Right lobe of liver (tissue), 6 donors: ENCODE data around the gene UBAC2. TPM values are rescaled to one million over a fixed set of nuclear protein-coding genes. Genes with fewer than 3 reads are reported as not detected.

Source experiments
- ATAC-seq, 4 donors: fragments of 200-7000 bp; cut with Tn5 transposase; one replicate each; pipeline ENCODE4 v1.9.1; 2020; ENCODE audit warnings: mild to moderate bottlenecking in 4 of 4, moderate library complexity in 4 of 4
- DNase-seq, 3 donors: peaks; one replicate each; pipeline ENCODE4 v3.0.0-alpha.2; 2020
- H3K27ac ChIP-seq, 3 donors: fragments of 200-600 bp; one replicate each; pipeline ENCODE4 v1.8.0; 2022
- H3K27me3 ChIP-seq, 2 donors: fragments of 200-600 bp; one replicate each; pipeline ENCODE4 v1.8.0; 2022
- H3K36me3 ChIP-seq, 4 donors: fragments of 200-600 bp; sonication (generic) in 1 of 4; one replicate each; pipeline versions ENCODE4 v1.5.1 to v1.8.0; 2017 to 2022; ENCODE audit warnings: control low read depth in 1 of 4
- H3K4me1 ChIP-seq, 4 donors: fragments of 200-600 bp; sonication (generic) in 1 of 4; one replicate each; pipeline versions ENCODE4 v1.5.1 to v1.8.0; 2017 to 2022; ENCODE audit warnings: control low read depth in 1 of 4
- H3K4me3 ChIP-seq, 3 donors: fragments of 200-600 bp; one replicate each; pipeline ENCODE4 v1.8.0; 2022
- H3K9me3 ChIP-seq, 4 donors: fragments of 200-600 bp; sonication (generic) in 1 of 4; one replicate each; pipeline versions ENCODE4 v1.5.1 to v1.8.0; 2017 to 2022; ENCODE audit warnings: control low read depth in 1 of 4
- CTCF ChIP-seq, 4 donors: fragments of 200-600 bp in 3 of 4; fragments of 450-650 bp in 1 of 4; IDR thresholded peaks; one replicate each; pipeline versions ENCODE4 v1.5.1 to v1.8.0; 2016 to 2022; ENCODE audit warnings: antibody characterized with exemption in 4 of 4, mild to moderate bottlenecking in 2 of 4
- POLR2A ChIP-seq: fragments of 450-650 bp; IDR thresholded peaks from one replicate; pipeline ENCODE4 v1.6.1; 2017; ENCODE audit warnings: antibody characterized with exemption, mild to moderate bottlenecking
- WGBS: methylation state at CpG from one replicate; pipeline ENCODE4 v1.1.6; 2018; ENCODE audit warnings: low coverage, low lambda C conversion rate; ENCODE audit not compliant: insufficient coverage; ENCODE audit errors: missing lambda C conversion rate; 5-methylcytosine and 5-hydroxymethylcytosine counted together
- intact Hi-C, 2 donors: fragments of 100-400 bp; cut with DNase I; formaldehyde crosslinking; loops; one replicate each; pipeline versions ENCODE4 v1.11.2 to v1.14.1; 2022
- total RNA-seq, 6 experiments: library from RNA; depleted of rRNA in 2 of 6; stranded (reverse); fragments of >200 nt in 2 of 6; fragmentation: NEBNext Ultra II Directional in 3 of 6; extraction: Animal tissue kit (Norgen Biotek cat#: 25700) in 3 of 6; gene quantifications; one replicate each; pipeline versions ENCODE4 v1.1.0 to v1.2.4, GENCODE V29; 2016 to 2023
- donor health status: DM: no; HTN: yes; CAD: no.
- donor health status: DM: no; HTN: no; CAD: no.
- donor health status: DM: no; HTN: no; CAD: no.
- donor health status: DM: no; HTN: yes; CAD: no.
- donor health status: DM: no; HTN: yes; CAD: no.

The UBAC2 gene
- total RNA-seq, 6 experiments from 2014 or later: 30.2 to 45.0 (median 37.0) TPM

DNA sequence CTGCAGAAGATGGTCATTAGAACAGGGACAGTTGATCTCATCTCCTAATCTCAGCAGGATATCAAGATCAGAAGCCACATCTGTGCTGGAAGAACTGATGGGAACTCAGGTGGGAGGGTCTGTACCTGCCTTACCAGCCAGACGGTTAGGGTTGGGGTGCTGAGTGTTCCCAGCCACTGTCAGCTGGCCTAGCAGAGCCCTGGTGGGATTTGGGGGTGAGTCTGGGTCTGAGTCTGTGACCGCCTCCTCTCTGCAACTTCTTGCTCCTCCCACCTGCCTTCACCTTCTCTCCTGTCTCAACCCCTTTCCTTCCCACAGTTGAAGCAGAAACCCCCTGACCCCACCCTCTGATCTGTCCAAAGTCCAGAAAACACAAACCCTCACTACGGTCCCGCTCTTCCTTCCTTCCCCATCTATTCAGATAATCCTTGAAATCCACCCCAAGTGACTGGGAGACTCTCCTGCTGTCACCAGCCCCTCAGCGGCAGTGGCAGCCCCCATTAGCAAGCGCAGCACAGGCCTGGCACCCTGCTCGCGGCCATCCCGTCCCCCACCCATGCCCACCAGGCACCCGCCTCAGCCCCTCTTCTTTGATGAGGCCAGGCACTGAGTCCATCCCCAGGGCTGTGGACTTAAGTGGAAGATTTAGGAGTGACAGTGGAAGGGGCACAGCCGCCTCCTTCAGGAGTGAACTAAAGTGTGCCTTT is 198.4 kb downstream of the UBAC2 start:
- H3K4me1 ChIP-seq: no peaks in the 10 kb centered on the region
- no peak for DNase-seq
- intact Hi-C loops: no loop called here
- no peaks in the 10 kb centered on the region for H3K27me3 ChIP-seq
- TF ChIP-seq POLR2A (no peak), CTCF (IDR thresholded peaks at IDR 0.05) (no peak)
- ATAC-seq: no peak
- H3K36me3 ChIP-seq: no peaks in the 10 kb centered on the region
- no peak overlapping the region for H3K27ac ChIP-seq
- H3K4me3 ChIP-seq: no peak overlapping the region
- whole genome bisulfite sequencing: 91% methylated on average over 7 of the region's 11 CpGs
- no peaks in the 10 kb centered on the region for H3K9me3 ChIP-seq

DNA sequence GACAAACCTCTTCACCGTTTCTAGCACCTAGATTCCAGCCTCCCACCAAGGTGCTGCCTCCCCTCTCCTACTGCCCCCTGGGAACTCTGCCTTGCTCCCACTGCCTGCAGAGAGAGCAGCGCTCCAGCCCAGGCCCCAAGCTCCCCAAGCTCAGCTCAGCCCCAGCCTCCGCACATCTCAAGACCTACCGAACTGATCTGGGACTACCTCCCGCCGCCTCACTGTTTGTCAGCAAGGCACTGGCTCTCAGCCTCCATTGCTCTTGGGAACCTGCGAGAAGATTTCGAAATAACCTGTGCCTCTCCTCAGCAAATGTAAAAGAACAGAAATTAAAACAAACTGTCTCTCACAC is 198.9 kb downstream of the UBAC2 start:
- TF ChIP-seq POLR2A: no peak
- TF ChIP-seq CTCF (IDR thresholded peaks at IDR 0.05): no peak
- Histone ChIP-seq H3K4me3 (no peak overlapping the region), H3K27ac (no peak overlapping the region), H3K36me3 (no peaks in the 10 kb centered on the region), H3K4me1 (no peaks in the 10 kb centered on the region), H3K27me3 (no peaks in the 10 kb centered on the region), H3K9me3 (no peaks in the 10 kb centered on the region)
- intact Hi-C loops: no loop called here
- WGBS: 77% methylated on average over 5 of the region's 8 CpGs
- DNase-seq (no peak), ATAC-seq (no peak)

GRCh38 chr13:99403458-99403971 is 202.9 kb downstream of the UBAC2 start:
- H3K27ac ChIP-seq: no peak overlapping the region
- no peak for TF ChIP-seq CTCF (IDR thresholded peaks at IDR 0.05)
- no peak for TF ChIP-seq POLR2A
- H3K36me3 ChIP-seq: no peaks in the 10 kb centered on the region
- no peaks in the 10 kb centered on the region for H3K4me1 ChIP-seq
- no peak for ATAC-seq
- intact Hi-C loops: no loop called here
- H3K9me3 ChIP-seq: no peaks in the 10 kb centered on the region
- no peaks in the 10 kb centered on the region for H3K27me3 ChIP-seq
- DNase-seq: no peak
- 48% methylated on average over 4 of the region's 5 CpGs for WGBS
- no peak overlapping the region for H3K4me3 ChIP-seq

- no peak for TF ChIP-seq CTCF (IDR thresholded peaks at IDR 0.05)
- no peak for TF ChIP-seq POLR2A
- ATAC-seq: no peak
- DNase-seq: no peak
- Histone ChIP-seq H3K9me3 (no peaks in the 10 kb centered on the region), H3K27ac (no peak overlapping the region), H3K4me3 (no peak overlapping the region), H3K36me3 (no peaks in the 10 kb centered on the region), H3K27me3 (no peaks in the 10 kb centered on the region), H3K4me1 (no peaks in the 10 kb centered on the region)
- 62% methylated on average over 13 of the region's 24 CpGs for WGBS
- intact Hi-C loops: no loop called here
Observed at GRCh38 chr13:99404005-99404755, 203.5 kb downstream of the UBAC2 start.
